GM23248 (cell line): ENCODE data around the gene YTHDF1.

Source experiments
- EZH2 ChIP-seq: fragments of 200-600 bp; sonication (generic); IDR thresholded peaks from 2 replicates; pipeline ENCODE4 v1.6.1; 2018; ENCODE audit warnings: antibody characterized with exemption, mild to moderate bottlenecking; ENCODE audit not compliant: insufficient read depth, poor library complexity, severe bottlenecking
- EZH2phosphoT487 ChIP-seq: fragments of 200-600 bp; sonication (generic); IDR thresholded peaks from 2 replicates; pipeline ENCODE4 v1.6.1; 2018; ENCODE audit warnings: antibody characterized with exemption, moderate library complexity, mild to moderate bottlenecking, low read depth; ENCODE audit not compliant: insufficient read depth

GRCh38 chr20:63166193-63167020 is 49.5 kb downstream of the YTHDF1 start:
- no peak for TF ChIP-seq EZH2
- TF ChIP-seq EZH2phosphoT487 = no peak
